Measurements from ENCODE around the gene EFCAB6. TPM values are rescaled to one million over a fixed set of nuclear protein-coding genes. Genes with fewer than 3 reads are reported as not detected.
A peak's percentile ranks its signal among the peaks of the same experiment; 100 is the strongest.

EFCAB6 gene
- total RNA-seq, 1 donor from 2014 or later = 1.8 TPM

GRCh38 chr22:43827926-43828724, 16.0 kb upstream of the EFCAB6 start:
- intact Hi-C loops (cut with micrococcal nuclease) = no loop called here

GRCh38 chr22:43827003-43827735, 15.1 kb upstream of the EFCAB6 start:
- TF ChIP-seq, protein P1, sequence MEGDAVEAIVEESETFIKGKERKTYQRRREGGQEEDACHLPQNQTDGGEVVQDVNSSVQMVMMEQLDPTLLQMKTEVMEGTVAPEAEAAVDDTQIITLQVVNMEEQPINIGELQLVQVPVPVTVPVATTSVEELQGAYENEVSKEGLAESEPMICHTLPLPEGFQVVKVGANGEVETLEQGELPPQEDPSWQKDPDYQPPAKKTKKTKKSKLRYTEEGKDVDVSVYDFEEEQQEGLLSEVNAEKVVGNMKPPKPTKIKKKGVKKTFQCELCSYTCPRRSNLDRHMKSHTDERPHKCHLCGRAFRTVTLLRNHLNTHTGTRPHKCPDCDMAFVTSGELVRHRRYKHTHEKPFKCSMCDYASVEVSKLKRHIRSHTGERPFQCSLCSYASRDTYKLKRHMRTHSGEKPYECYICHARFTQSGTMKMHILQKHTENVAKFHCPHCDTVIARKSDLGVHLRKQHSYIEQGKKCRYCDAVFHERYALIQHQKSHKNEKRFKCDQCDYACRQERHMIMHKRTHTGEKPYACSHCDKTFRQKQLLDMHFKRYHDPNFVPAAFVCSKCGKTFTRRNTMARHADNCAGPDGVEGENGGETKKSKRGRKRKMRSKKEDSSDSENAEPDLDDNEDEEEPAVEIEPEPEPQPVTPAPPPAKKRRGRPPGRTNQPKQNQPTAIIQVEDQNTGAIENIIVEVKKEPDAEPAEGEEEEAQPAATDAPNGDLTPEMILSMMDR (IDR thresholded peaks at IDR 0.05; ENCODE audit: borderline replicate concordance) = no peak
- Histone ChIP-seq H3K27me3 (ENCODE audit: low read depth) (peaks cover 28% of the 10 kb centered on the region), H3K27ac (replicated peaks) (no peak overlapping the region), H3K4me1 (peaks cover 26% of the 10 kb centered on the region), H3K36me3 (no peaks in the 10 kb centered on the region), H3K9me3 (replicated peaks) (no peaks in the 10 kb centered on the region), H3K4me3 (no peak overlapping the region)
- intact Hi-C loops (cut with micrococcal nuclease) = no loop called here
- DNase-seq = no peak

More at GRCh38 chr22:43827926-43828724, 16.0 kb upstream of the EFCAB6 start:
- Histone ChIP-seq H3K36me3 (no peaks in the 10 kb centered on the region), H3K4me3 (no peak overlapping the region), H3K27me3 (ENCODE audit: low read depth) (peaks cover 22% of the 10 kb centered on the region), H3K9me3 (replicated peaks) (no peaks in the 10 kb centered on the region), H3K27ac (replicated peaks) (peak overlapping the region; percentile 90), H3K4me1 (peaks cover 29% of the 10 kb centered on the region)
- TF ChIP-seq, protein P1 (IDR thresholded peaks at IDR 0.05; ENCODE audit: borderline replicate concordance) = no peak
- DNase-seq = no peak

DNA sequence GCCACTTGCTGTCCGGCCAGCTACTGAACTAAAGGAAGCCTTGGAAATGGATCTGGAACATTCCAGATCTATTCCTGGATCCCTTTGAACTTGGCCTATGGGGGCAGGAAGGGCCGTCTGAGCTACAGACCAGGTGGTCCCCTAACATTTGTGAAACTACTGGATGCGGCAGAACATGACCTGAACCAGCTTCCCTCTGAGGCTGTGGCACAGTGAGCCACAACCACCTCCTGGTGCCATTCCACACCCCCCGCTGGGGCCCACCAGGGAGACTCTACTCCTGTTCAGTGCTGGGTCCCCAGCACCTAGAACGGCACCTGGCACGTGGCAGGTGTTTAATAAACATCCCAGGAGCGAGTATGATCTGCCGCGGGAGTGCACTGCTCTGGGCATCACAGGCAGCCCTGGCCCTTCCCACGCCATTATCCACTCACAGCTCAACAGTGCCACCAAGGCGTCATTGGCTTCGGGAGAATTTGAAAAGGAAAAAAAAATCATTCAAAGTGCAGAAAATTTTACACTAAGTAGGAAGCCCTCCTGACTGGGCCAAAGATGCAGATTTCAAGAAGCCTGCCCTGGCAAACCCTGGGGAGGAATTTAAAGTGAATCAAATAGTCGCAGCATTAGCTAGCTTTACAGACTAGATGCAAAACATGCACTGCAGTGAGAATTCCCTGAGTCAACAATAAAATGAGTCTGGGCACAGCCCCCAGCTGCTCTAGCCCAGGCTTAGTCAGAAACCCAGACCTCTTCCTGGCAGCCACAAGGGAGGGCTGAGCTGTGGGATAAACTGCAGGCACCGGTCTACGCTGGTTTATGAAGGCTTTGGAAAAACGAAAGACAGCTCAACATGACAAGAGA, 14.3 kb upstream of the EFCAB6 start:
- no peaks in the 10 kb centered on the region for H3K36me3 ChIP-seq
- H3K9me3 ChIP-seq (replicated peaks) = no peaks in the 10 kb centered on the region
- TF ChIP-seq, protein P1 (IDR thresholded peaks at IDR 0.05; ENCODE audit: borderline replicate concordance) = peak; percentile 41
- H3K4me1 ChIP-seq = peaks cover 26% of the 10 kb centered on the region
- no peak overlapping the region for H3K4me3 ChIP-seq
- DNase-seq = no peak
- peaks cover 36% of the 10 kb centered on the region for H3K27me3 ChIP-seq (ENCODE audit: low read depth)
- H3K27ac ChIP-seq (replicated peaks) = no peak overlapping the region
- intact Hi-C loops (cut with micrococcal nuclease) = no loop called here

- intact Hi-C loops (cut with micrococcal nuclease) = no loop called here
- H3K27me3 ChIP-seq (ENCODE audit: low read depth) = peaks cover 44% of the 10 kb centered on the region
- TF ChIP-seq, protein P1 (IDR thresholded peaks at IDR 0.05; ENCODE audit: borderline replicate concordance) = no peak
Measured at GRCh38 chr22:43825651-43826050, 13.5 kb upstream of the EFCAB6 start.

More at GRCh38 chr22:43825651-43826050, 13.5 kb upstream of the EFCAB6 start:
- H3K27ac ChIP-seq (replicated peaks) = no peak overlapping the region
- no peak for DNase-seq
- no peaks in the 10 kb centered on the region for H3K36me3 ChIP-seq
- H3K9me3 ChIP-seq (replicated peaks) = no peaks in the 10 kb centered on the region
- H3K4me1 ChIP-seq = peaks cover 21% of the 10 kb centered on the region
- H3K4me3 ChIP-seq = no peak overlapping the region
